Measurements from ENCODE around the gene ANKLE1.

The ANKLE1 gene

GRCh38 chr19:17328517-17329365, 47.0 kb downstream of the ANKLE1 start:
- peak; percentile 63 to 67 for DNase-seq

DNA sequence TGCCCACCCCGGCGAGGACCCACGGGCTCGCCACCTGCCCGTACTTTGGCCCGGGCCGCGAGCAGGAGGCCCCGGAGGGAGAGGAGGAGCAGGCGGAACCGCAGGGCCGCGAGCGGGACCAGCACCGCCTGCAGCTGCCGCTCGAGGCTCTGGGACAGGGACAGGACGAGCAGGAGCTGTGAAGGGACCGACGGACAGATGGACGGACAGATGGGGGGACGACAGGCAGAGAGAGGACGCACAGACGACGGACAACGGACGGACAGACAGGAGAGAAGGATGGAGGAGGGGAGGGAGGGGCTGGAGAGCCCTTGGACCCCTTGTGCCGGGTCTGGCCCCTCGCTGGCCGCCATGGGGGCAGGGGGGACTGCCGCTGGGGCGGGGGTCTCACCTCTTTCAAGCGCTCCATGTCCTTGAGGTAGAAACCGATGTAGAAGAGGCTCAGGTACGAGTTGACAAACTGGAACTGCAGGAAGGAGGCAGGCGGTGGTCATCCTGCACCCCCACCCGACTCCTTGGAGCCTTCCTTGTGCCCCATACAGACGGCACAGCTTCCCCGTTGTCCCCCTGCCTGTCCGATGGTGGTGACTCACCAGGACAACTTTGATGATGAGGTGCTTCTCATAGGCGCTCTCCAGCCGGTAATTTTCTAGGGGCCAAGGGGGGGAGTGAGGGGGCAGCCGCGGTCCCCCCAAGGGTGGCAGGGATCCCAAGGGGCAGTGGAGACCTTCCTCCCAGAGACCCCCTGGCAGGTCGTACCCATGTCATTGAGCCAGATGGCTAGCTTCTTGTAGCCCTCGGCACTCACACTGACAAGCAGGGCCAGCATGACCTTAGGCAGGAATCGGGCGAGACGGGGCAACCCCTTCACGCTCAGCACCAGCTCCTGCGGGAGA, 47.9 kb downstream of the ANKLE1 start:
- no peak for DNase-seq

DNA sequence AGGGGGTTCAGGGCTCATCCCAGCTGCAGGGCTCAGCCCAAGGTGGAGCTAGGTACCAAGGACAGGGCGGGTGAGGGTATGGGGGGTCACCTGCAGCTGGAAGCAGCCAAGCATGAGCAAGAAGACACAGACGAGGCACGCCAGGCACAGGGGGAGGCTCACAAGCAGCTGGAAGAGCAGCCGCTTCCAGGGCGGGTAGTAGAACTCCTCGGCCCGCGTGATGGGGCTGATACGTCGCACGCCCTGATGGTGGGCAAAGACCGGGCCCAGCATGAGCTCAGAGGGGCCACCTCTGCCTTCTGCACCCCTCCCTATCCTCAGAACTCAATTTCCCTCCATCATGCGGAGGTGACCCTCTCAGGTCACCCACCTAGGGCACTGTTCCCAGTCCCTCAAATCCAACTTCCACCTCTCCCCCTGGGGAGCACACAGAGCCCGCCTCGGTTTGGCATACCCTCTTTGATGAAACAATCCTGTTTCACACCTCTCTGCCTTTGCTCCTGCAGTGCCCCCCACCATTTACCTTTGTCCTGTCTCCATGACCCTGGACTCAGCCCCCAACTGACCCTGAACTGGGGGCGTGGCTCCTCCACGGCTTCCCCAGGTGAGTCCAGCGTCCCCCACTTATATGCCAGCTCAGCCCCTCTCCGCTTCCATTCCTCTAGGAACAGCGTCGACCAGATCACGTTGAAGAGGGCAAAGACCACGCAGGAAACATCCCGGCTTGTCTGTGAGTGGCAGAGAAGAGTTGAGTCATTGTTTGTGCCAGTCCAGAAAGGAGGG, 48.8 kb downstream of the ANKLE1 start:
- no peak for DNase-seq

DNA sequence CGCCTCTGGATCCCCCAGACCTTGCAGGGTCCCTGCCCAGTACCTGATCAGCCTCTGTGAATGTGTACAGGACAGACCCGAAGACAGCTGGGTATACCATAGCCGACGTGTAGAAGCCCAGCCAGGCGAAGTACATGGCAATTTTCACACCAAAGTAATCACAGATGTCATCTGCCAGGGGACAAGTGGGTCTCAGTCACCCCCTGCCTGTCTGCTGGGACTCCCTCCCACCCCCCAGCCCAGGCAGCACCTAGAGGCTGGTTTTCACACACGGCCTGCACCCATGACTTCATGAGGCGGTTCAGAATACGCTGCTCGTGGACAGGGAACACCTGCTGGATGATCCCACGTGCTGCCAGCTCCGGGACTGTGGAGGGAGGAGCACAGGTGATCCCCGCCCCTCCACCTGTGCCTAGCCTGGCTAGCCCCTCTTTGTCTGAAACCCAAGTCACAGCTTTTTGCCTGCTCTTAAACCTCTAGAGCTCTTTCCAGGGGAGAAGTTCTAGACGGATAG, 49.4 kb downstream of the ANKLE1 start:
- DNase-seq = no peak

DNA sequence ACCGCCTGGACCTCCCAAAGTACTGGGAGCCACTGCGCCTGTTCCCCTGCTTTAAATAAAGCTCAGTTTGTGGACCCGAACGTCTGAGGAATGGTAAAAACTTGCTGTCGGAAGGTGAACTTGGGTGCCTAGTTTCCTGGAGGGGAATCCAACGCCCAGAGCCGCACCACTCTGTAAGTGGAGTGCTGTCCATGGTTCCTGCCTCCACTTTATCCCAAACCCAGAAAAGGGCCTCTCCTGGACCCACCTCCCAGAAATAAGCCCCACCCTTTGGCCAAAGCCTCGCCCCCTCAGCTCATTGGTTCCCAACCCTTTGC, 50.6 kb downstream of the ANKLE1 start:
- DNase-seq = no peak

DNA sequence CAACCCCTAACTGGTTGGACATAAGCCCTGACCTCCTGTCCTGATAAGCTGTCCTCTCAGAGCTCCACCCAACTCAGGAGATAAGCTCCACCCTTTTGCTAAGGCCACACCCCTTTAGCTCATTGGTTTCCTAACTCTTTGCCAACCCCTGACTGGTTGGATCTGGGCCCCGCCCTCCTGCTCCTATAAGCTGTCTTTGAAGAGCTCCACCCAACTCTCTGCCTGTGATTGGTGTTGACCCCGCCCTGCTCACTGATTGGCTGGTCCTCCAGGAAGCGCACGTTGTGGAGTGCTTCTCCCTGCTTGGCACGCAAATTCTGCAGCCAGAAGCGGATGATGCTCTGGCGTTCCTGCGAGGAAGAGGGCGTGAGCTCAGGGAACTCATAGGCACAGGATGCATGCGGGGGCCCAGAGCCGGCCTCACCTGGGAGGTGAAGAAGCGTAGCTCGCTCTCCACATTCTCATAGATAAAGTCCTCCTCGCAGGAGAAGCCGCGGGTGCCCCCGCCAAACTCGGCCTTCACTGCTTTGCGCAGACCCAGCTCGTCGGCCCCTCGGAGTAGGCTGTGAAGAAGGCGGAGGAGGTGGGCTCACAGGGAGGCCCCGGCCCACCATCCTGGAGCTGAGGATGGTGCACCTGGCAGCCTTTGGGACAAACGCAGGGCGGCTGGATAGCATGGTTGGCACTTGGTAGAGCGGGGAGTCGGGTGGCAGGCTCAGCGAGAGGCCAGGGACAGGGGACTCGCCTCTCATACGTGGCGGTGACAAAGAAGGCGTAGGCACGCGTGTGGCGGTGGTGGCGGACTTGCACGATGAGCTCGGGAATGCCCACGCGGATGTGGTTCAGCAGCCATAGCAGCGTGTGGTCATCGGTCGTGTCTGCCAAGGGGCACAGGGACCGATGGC, 51.2 kb downstream of the ANKLE1 start:
- no peak for DNase-seq

- DNase-seq = peak; percentile 75 to 78
These were observed 52.1 kb downstream of the ANKLE1 start for GRCh38 chr19:17333611-17334413.

DNA sequence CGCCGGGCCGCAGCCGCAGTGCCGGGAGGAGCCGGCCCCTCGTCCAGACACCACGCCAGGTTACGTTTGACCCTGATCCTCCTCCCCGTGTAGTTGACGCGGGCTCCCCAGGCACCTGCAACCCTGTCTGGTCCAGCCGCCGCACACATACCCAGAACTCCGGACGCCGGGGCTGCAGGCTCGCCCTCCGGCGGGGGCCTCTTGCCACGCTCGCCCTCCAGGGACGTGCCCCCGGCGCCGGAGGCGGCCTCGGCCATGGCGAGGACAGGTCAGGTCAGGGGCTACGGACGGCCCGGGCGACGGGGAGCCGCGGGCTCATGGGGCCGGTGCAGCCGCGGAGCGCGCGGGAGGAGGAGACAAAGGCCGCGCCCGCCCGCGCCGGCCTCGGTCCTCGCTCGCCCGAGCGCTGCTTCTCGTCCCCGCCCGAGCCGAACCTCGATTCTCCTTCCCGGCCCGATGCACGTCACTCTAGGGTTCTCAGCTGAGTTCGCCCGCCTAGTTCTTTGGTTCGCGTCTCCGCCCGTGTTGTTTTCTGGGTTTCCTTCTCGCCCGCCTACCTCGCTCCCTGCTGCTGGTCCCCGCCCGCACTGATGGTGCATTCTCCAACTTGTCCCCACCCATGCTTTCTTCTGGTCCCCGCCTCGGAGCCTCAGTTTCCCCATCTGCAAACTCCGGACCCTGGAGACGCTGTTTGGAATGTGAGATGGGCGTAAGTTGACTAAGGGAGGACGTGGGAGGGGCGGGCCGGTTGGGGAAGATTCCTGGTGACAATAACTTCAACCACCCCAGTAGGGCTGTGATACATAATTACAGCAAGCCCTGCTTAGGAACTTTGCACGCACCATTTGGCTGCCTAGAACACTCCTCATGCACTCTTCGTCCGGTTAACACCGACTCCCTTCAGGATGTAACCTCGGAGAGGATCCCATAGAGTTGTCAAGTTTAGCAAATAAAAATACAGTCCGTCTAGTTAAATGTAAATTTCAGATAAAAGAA, 53.0 kb downstream of the ANKLE1 start, which contains the start of gene ANO8:
Gene ANO8, minus strand, starts transcription at position 442 of the 996 bp plus-strand sequence. Its CDS starts 185 bp downstream, at position 257.
- DNase-seq = peak; percentile 93 to 98

GRCh38 chr19:17335575-17335974, 53.9 kb downstream of the ANKLE1 start:
- no peak for DNase-seq
